Fibroblast of skin of abdomen (primary cell): ENCODE measurements around the gene C19orf38.

ENCODE experiments used
- DNase-seq: peaks from one replicate; pipeline ENCODE4 v3.0.0-alpha.2; 2013

The C19orf38 gene

DNA sequence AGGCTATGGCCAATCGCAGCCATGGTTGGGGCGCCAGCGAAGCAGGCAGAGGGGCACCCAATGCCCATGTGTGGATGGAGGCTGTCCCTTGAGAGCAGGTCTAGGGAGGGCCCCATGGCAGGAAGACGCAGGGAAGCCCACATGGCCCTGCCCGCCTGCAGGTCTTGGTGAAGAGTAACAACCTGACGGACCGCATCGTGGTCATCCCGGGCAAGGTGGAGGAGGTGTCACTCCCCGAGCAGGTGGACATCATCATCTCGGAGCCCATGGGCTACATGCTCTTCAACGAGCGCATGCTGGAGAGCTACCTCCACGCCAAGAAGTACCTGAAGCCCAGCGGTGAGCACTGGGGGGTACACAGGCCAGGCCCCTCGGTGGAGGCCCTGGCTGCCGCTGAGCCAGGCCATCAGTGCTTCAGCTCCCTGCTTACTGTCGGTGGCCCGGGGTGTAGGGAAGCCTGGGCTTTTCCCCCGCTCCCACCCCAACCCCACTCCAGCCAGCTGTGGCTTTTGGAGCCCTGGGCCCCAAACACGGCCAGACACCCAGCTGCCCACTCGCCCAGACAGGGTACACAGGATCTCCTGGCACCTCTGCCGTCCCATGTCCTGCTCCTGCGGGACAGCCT is 65.6 kb downstream of the C19orf38 start:
- DNase-seq: no peak

DNA sequence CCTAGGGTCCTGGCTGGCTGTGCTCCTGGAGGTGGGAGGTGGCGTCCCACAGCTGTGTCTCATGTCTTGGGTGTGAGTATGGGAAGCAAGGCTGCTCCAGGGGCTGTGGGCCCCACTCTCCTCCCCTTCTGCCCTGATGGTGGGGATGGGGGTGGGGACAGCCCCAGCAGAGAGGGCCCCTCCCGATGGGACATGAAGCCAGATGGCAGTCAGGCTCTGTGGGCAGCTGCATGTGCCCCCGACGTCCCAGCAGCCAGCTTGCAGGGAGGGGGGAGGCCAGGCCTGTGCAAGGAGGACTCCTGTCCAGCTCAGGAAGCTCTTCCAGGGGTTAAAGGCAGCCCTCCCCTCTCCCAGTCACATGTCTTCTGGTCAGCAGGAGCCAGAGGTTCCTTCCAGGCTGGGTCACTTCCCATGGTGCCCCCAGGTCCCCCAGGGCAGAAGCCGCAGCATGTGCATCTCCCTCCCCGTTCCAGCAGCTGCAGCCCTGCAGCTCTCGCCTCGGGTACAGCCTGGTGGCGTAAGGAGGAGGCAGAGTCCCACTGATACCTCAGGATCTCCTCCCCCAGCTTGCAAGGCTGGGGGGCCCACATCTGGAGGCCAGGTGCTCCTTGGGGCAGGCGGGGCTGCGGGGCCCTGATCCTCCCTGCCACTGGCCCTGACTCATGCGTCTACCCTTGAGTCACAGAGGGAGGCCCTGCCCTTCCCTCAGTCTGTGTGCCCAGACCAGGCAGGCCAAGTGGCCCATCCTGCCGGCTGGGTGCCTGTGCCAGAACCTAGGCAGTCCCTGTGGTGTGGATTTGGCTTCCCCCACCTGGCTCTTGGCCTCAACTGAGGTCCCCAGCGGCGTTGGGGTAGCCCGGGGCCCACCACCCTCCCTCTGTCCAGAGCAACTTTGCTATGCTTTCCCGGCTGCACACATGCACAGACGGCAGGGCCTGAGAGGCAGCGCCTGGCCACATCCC is 67.2 kb downstream of the C19orf38 start:
- peak; percentile 90 for DNase-seq

DNA sequence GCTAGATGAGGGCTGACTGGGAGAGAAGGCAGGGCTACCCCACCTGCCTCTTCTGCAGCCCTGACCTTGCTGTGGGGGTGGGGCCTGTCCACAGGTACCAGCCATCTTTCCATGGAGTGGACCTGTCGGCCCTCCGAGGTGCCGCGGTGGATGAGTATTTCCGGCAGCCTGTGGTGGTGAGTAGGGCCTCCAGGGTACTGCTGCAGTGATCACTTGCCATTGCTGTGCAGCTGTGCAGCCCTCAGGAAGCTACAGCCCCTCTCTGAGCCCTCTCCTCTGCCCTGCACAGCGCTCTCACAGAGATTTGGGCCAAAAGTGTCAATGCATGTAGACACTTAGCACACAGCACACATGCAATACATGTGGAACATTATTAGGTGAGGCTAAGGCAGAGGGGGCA is 68.4 kb downstream of the C19orf38 start:
- no peak for DNase-seq

DNA sequence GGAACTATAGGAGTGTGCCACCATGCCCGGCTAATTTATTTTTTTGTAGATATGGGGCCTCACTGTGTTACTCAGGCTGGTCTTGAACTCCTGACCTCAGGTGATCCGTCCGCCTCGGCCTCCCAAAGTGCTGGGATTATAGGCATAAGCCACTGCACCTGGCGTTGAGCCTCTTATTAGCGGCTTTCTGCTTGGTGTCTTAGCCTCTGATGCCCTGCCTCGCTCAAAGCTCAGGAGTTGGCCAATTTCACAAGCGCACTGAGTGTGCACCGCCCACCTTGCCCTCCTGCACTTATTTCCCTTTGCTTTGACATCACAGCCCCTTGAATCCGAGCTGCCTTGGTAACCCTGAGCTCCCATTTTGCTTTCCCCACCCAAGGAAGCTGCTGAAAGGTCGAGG is 70.1 kb downstream of the C19orf38 start:
- DNase-seq: no peak
